Fibroblast of mammary gland (primary cell): Measurements from ENCODE around the gene SPATS2L.

ENCODE experiments used
- DNase-seq: peaks from one replicate; pipeline ENCODE4 v3.0.0-alpha.2; 2010; ENCODE audit warnings: low read depth
- H3K4me3 ChIP-seq: 2 replicates; pipeline ENCODE4 v1.5.1; 2011; ENCODE audit warnings: low read depth, mild to moderate bottlenecking, low read length, moderate library complexity; ENCODE audit not compliant: control insufficient read depth
- TF ChIP-seq, protein P1 (sequence below): conservative IDR thresholded peaks from 2 replicates; pipeline ENCODE4 v1.5.1; 2011; ENCODE audit warnings: low read depth, low read length, inconsistent platforms; ENCODE audit not compliant: control insufficient read depth, insufficient read depth

Gene SPATS2L

GRCh38 chr2:200416878-200417277, 110.4 kb downstream of the SPATS2L start:
- TF ChIP-seq, protein P1, sequence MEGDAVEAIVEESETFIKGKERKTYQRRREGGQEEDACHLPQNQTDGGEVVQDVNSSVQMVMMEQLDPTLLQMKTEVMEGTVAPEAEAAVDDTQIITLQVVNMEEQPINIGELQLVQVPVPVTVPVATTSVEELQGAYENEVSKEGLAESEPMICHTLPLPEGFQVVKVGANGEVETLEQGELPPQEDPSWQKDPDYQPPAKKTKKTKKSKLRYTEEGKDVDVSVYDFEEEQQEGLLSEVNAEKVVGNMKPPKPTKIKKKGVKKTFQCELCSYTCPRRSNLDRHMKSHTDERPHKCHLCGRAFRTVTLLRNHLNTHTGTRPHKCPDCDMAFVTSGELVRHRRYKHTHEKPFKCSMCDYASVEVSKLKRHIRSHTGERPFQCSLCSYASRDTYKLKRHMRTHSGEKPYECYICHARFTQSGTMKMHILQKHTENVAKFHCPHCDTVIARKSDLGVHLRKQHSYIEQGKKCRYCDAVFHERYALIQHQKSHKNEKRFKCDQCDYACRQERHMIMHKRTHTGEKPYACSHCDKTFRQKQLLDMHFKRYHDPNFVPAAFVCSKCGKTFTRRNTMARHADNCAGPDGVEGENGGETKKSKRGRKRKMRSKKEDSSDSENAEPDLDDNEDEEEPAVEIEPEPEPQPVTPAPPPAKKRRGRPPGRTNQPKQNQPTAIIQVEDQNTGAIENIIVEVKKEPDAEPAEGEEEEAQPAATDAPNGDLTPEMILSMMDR, result no peak
- H3K4me3 ChIP-seq, result no peak overlapping the region
- no peak for DNase-seq

DNA sequence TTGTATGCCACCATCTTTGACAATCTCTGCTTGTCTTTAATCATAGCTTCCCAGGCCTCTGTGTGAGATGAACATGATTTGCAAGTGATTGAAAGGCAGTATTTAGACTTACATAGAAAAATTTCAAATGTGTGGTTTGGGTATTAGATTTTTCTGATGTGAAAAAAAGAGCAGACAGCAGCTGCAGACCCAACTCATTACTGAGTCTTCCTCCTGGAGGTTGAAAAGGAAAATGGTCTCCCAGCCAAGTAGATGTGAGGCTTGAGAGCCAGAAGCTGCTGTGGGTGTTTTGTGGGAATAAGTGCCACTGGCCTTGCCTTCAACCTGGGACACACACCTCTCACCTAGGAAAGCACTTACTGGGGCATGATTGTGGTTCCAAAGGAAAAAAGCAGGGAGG, 110.9 kb downstream of the SPATS2L start:
- no peak for DNase-seq

DNA sequence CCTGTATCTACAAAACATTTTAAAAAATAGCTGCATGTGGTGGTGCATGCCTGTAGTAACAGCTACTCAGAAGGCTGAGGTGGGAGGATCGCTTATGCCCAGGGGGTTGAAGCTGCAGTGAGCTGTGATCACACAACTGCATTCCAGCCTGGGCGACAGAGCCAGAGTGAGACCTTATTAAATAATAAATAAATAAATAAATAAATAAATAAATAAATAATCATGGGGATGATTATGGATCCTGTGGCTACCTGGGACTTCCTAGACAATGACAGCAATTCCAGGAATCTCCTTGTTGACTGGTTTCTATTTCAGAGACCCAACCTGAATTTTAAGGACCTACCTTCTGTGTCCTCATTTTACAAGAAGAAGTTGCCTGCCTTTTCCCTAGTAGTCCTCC, 111.9 kb downstream of the SPATS2L start:
- TF ChIP-seq, protein P1, result no peak
- no peak overlapping the region for H3K4me3 ChIP-seq
- no peak for DNase-seq

More for the DNA sequence above, 110.9 kb downstream of the SPATS2L start:
- TF ChIP-seq, protein P1, result no peak
- H3K4me3 ChIP-seq, result no peak overlapping the region

GRCh38 chr2:200419325-200419724, 112.8 kb downstream of the SPATS2L start:
- DNase-seq, result no peak
- no peak overlapping the region for H3K4me3 ChIP-seq
- TF ChIP-seq, protein P1, result no peak

DNA sequence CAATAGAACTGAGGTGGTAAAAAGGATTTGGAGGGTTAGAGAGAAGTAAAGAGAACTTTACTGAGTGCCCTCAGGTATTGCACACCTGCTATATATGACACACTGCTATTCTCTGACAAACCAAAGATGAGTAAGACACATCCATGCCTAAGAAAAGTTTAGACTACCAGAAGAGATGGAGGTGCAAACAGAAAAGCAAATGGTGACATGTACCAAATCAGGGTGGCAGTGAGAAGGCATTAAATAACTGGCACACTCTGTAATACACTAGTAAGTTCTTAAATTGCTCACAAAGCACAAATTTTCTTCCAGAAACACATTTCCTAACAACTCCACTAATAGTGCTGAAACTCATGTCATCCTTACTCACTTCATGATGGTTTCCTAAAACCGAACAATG, 114.8 kb downstream of the SPATS2L start:
- TF ChIP-seq, protein P1, result no peak
- H3K4me3 ChIP-seq, result no peak overlapping the region
- DNase-seq, result no peak

DNA sequence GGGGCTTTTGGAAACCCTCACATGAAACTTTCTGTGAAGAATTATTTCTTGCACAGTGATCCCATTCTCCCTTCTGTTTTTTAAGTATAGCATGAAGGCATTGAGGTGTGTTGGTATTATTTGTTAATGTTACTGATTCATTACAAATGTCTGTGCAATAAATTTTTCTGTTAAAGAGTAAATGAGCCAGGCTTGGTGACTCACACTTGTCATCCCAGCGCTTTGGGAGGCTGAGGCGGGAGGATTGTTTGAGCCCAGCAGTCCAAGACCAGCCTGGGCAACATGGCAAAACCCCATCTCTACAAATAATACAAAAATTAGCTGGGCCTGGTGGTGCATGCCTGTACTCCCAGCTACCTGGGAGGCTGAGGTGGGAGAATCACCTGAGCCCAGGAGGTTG, 115.6 kb downstream of the SPATS2L start:
- DNase-seq, result no peak
- no peak overlapping the region for H3K4me3 ChIP-seq
- TF ChIP-seq, protein P1, result no peak
